Spleen (tissue), 11 donors: ENCODE data around the gene RNF130. TPM values are rescaled to one million over a fixed set of nuclear protein-coding genes. Genes with fewer than 3 reads are reported as not detected.
A peak's percentile ranks its signal among the peaks of the same experiment; 100 is the strongest.

Experiments used
- DNase-seq: peaks from one replicate; pipeline ENCODE4 v3.0.0-alpha.2; 2020
- H3K27ac ChIP-seq, 8 donors: fragments of 200-600 bp; sonication (generic) in 7 of 8; 1 replicate in 4 of 8; 2 replicates in 4 of 8; pipeline versions ENCODE4 v1.5.0 to v1.8.0; 2016 to 2021; ENCODE audit warnings: inconsistent platforms in 4 of 8, mild to moderate bottlenecking in 4 of 8, moderate library complexity in 1 of 8
- H3K27me3 ChIP-seq, 7 donors: fragments of 200-600 bp; sonication (generic) in 6 of 7; replicated peaks in 1 of 7; 1 replicate in 4 of 7; 2 replicates in 3 of 7; pipeline versions ENCODE4 v1.5.0 to v1.8.0; 2016 to 2021; ENCODE audit warnings: inconsistent platforms in 3 of 7, mild to moderate bottlenecking in 1 of 7
- H3K36me3 ChIP-seq, 6 donors: fragments of 200-600 bp; sonication (generic) in 5 of 6; 1 replicate in 4 of 6; 2 replicates in 2 of 6; pipeline versions ENCODE4 v1.5.0 to v1.8.0; 2016 to 2021; ENCODE audit warnings: inconsistent platforms in 2 of 6
- H3K4me1 ChIP-seq, 6 donors: fragments of 200-600 bp; sonication (generic) in 5 of 6; 1 replicate in 3 of 6; 2 replicates in 3 of 6; pipeline versions ENCODE4 v1.5.0 to v1.8.0; 2016 to 2021; ENCODE audit warnings: inconsistent platforms in 3 of 6
- H3K4me3 ChIP-seq, 8 donors: fragments of 200-600 bp; sonication (generic) in 7 of 8; 1 replicate in 4 of 8; 2 replicates in 4 of 8; pipeline versions ENCODE4 v1.5.0 to v1.8.0; 2016 to 2021; ENCODE audit warnings: inconsistent platforms in 4 of 8, mild to moderate bottlenecking in 4 of 8, moderate library complexity in 2 of 8
- H3K9me3 ChIP-seq, 8 donors: fragments of 200-600 bp; sonication (generic) in 7 of 8; 1 replicate in 4 of 8; 2 replicates in 4 of 8; pipeline versions ENCODE4 v1.5.0 to v1.8.0; 2016 to 2021; ENCODE audit warnings: inconsistent platforms in 4 of 8
- POLR2A ChIP-seq, 3 donors: fragments of 450-650 bp; IDR thresholded peaks; one replicate each; pipeline ENCODE4 v1.5.1; 2017; ENCODE audit warnings: antibody characterized with exemption in 3 of 3, mild to moderate bottlenecking in 1 of 3
- POLR2AphosphoS5 ChIP-seq, 3 donors: sonication (generic); formaldehyde crosslinking; IDR thresholded peaks; one replicate each; pipeline ENCODE4 v1.5.1; 2017; ENCODE audit warnings: antibody characterized with exemption in 3 of 3
- WGBS, 5 donors: extraction: QIAGEN DNeasy Blood & Tissue Kit in 3 of 5; methylation state at CpG; one replicate each; pipeline versions ENCODE4 v1.1.5 to v1.1.7; 2013 to 2018; 5-methylcytosine and 5-hydroxymethylcytosine counted together
- intact Hi-C: fragments of 100-400 bp; cut with DNase I; formaldehyde crosslinking; loops from one replicate; pipeline ENCODE4 v1.15.0; 2023; ENCODE audit warnings: low total_unique reads
- polyA plus RNA-seq, 3 donors: library from polyadenylated mRNA; stranded (reverse); fragments of 200-250 nt; gene quantifications; one replicate each; pipeline ENCODE4 v1.2.1, GENCODE V29; 2013
- total RNA-seq, 7 donors: library from RNA; depleted of rRNA in 3 of 7; stranded (reverse); fragments of >200 nt in 3 of 7; fragmentation: NEBNext Ultra II Directional in 4 of 7; extraction: Animal tissue kit (Norgen Biotek cat#: 25700) in 4 of 7; gene quantifications; one replicate each; pipeline versions ENCODE4 v1.1.0 to v1.2.1, GENCODE V29; 2016 to 2021
- TF ChIP-seq, protein P1 (sequence below), 11 experiments: fragments of 200-600 bp in 7 of 11; fragments of 450-650 bp in 4 of 11; sonication (generic) in 4 of 11; IDR thresholded peaks in 8 of 11; conservative IDR thresholded peaks in 3 of 11; 1 replicate in 7 of 11; 2 replicates in 4 of 11; pipeline versions ENCODE4 v1.4.0 to v1.8.0; 2016 to 2021; ENCODE audit warnings: antibody characterized with exemption in 11 of 11, inconsistent platforms in 4 of 11, mild to moderate bottlenecking in 1 of 11
- donor health status: healthy with polysubstance abuse.
- donor health status: DM: no; HTN: no; CAD: no; lungs with moderate emphysema.
- donor health status: DM: no; HTN: no; CAD: no.
- donor health status: Bipolar disorder and iron deficiency.
- donor health status: healthy.
- donor health status: DM: no; HTN: no; CAD: no.
- donor health status: DM: yes; HTN: yes; CAD: no.

The RNF130 gene
- total and polyA plus RNA-seq, 10 donors: 44.1 to 119 (median 82.7) TPM

DNA sequence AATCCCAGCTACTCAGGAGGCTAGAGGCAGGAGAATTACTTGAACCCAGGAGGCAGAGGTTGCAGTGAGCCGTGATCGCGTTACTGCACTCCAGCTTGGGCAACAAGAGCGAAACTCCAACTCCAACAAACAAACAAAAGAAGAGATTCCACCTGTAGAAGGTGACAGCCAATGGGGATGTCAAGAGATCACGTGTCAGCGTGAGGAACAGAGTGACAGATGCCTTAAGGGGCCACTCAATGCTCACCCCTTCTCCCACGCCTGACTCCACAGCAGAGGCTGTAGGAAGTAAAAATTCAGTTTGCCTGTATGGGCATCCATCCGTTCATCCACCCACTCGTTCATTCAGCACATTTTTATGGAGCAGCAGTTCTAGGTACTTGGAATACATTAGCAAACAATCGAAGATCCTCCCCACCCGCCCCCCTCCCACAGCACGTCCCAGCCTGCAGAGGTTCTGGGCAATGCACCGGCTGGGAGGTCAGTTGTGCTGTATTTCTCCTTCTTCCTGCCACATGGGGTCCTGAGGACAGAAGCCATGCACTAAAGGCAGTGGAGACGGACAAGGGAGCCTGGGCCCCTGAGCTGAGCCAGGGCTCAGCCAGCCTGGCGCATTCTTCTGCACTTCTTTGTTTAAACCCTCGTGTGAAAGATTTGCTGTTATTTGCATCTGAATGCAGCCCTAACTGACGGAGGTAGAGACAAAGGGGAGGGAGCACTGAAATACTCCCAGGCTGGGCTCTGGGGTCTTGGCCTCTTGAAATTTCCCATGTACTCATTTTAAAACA is 11.3 kb upstream of the RNF130 start:
- no peak for DNase-seq
- Histone ChIP-seq H3K27ac (no peak overlapping the region), H3K9me3 (no peaks in the 10 kb centered on the region), H3K4me3 (no peak overlapping the region), H3K4me1 (peaks cover 0 to 22% (median 0%) of the 10 kb centered on the region in 6 donors), H3K27me3 (peaks cover 0 to 69% (median 4%) of the 10 kb centered on the region in 7 donors), H3K36me3 (no peaks in the 10 kb centered on the region)
- 75 to 83% (median 80%) methylated on average over 17 of the region's 17 CpGs for WGBS, 5 donors
- intact Hi-C loops: no loop called here
- TF ChIP-seq POLR2A (IDR thresholded peaks at IDR 0.05) (no peak), POLR2AphosphoS5 (IDR thresholded peaks at IDR 0.05) (no peak)
- TF ChIP-seq, protein P1, sequence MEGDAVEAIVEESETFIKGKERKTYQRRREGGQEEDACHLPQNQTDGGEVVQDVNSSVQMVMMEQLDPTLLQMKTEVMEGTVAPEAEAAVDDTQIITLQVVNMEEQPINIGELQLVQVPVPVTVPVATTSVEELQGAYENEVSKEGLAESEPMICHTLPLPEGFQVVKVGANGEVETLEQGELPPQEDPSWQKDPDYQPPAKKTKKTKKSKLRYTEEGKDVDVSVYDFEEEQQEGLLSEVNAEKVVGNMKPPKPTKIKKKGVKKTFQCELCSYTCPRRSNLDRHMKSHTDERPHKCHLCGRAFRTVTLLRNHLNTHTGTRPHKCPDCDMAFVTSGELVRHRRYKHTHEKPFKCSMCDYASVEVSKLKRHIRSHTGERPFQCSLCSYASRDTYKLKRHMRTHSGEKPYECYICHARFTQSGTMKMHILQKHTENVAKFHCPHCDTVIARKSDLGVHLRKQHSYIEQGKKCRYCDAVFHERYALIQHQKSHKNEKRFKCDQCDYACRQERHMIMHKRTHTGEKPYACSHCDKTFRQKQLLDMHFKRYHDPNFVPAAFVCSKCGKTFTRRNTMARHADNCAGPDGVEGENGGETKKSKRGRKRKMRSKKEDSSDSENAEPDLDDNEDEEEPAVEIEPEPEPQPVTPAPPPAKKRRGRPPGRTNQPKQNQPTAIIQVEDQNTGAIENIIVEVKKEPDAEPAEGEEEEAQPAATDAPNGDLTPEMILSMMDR (IDR thresholded peaks at IDR 0.05 in 8 of 11, conservative IDR thresholded peaks at IDR 0.05 in 3 of 11): no peak

DNA sequence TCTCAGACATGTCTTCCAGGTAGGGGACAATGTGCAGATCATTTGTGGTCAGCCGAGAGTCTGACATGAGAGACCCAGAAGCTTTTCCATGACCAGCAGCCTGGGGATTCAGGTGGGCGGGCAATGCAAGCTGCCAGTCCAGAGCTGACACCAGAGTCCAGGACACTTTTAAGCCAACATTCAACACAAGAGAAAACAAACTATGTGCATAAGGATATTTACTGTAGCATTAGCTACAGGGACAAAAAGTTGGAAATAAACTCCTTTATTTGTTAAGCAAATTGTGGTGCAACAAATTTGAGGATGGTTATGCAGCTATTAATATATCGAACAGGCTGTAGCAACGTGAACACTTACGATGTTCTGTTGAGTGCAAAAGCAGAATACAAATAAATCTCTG is 9.9 kb upstream of the RNF130 start:
- Histone ChIP-seq H3K4me3 (no peak overlapping the region), H3K4me1 (peaks cover 0 to 22% (median 0%) of the 10 kb centered on the region in 6 donors), H3K27ac (no peak overlapping the region), H3K27me3 (peaks cover 0 to 76% (median 4%) of the 10 kb centered on the region in 7 donors), H3K36me3 (no peaks in the 10 kb centered on the region), H3K9me3 (no peaks in the 10 kb centered on the region)
- DNase-seq: no peak
- no peak for TF ChIP-seq POLR2A (IDR thresholded peaks at IDR 0.05)
- TF ChIP-seq, protein P1 (IDR thresholded peaks at IDR 0.05 in 8 of 11, conservative IDR thresholded peaks at IDR 0.05 in 3 of 11): no peak
- intact Hi-C loops: no loop called here
- WGBS, 5 donors: 78 to 87% (median 83%) methylated on average over 5 of the region's 5 CpGs

DNA sequence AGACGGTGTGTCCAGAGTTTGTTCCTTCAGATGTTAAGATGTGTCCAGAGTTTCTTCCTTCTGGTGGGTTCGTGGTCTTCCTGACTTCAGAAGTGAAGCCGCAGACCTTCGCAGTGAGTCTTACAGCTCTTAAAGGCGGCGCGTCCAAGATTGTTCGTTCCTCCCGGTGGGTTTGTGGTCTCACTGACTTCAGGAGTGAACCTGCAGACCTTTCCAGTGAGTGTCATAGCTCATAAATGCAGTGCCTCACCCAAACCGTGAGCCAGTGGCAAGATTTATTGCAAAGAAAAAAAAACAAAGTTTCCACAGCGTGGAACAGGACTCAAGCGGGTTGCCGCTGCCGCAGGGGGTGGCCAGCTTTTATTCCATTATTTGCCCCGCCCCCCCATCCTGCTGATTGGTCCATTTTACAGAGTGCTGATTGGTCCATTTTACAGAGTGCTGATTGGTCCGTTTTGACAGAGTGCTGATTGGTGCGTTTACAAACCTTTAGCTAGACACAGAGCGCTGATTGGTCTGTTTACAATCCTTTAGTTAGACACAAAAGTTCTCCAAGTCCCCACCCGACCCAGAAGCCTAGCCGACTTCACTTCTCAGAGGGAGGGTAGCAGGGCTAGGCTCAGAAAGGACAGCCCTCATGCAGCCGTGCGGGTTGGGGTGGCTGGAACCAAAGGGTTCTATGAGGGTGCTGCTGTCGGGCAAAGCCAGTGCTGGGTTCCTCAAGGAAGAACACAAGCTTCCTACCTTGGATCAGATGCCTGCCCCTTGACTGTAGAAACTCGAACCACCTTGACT is 9.1 kb upstream of the RNF130 start:
- Histone ChIP-seq H3K4me1 (peaks cover 0 to 18% (median 0%) of the 10 kb centered on the region in 6 donors), H3K9me3 (no peaks in the 10 kb centered on the region), H3K36me3 (no peaks in the 10 kb centered on the region), H3K27ac (no peak overlapping the region), H3K4me3 (peak overlapping the region in 1 of 8 donors; percentile 21), H3K27me3 (peaks cover 0 to 76% (median 4%) of the 10 kb centered on the region in 7 donors)
- intact Hi-C loops: no loop called here
- DNase-seq: no peak
- TF ChIP-seq, protein P1 (IDR thresholded peaks at IDR 0.05 in 8 of 11, conservative IDR thresholded peaks at IDR 0.05 in 3 of 11): no peak
- TF ChIP-seq POLR2AphosphoS5 (IDR thresholded peaks at IDR 0.05): no peak
- no peak for TF ChIP-seq POLR2A (IDR thresholded peaks at IDR 0.05)
- 50 to 76% (median 59%) methylated on average over 23 to 24 of the region's 24 CpGs for WGBS, 5 donors
